GM12865 (cell line): ENCODE results near the gene GASK1A.

Experiments used
- DNase-seq: peaks from one replicate; pipeline ENCODE4 v3.0.0; 2010; ENCODE audit warnings: low read depth
- H3K4me3 ChIP-seq: 2 replicates; pipeline ENCODE4 v1.5.1; 2011; ENCODE audit warnings: mild to moderate bottlenecking, low read depth, low read length, control low read depth
- CTCF ChIP-seq: IDR thresholded peaks from 2 replicates; pipeline ENCODE4 v1.5.1; 2011; ENCODE audit warnings: low read length, control low read depth, low read depth, inconsistent platforms; ENCODE audit not compliant: insufficient read depth; ENCODE audit errors: missing control alignments

GASK1A gene

DNA sequence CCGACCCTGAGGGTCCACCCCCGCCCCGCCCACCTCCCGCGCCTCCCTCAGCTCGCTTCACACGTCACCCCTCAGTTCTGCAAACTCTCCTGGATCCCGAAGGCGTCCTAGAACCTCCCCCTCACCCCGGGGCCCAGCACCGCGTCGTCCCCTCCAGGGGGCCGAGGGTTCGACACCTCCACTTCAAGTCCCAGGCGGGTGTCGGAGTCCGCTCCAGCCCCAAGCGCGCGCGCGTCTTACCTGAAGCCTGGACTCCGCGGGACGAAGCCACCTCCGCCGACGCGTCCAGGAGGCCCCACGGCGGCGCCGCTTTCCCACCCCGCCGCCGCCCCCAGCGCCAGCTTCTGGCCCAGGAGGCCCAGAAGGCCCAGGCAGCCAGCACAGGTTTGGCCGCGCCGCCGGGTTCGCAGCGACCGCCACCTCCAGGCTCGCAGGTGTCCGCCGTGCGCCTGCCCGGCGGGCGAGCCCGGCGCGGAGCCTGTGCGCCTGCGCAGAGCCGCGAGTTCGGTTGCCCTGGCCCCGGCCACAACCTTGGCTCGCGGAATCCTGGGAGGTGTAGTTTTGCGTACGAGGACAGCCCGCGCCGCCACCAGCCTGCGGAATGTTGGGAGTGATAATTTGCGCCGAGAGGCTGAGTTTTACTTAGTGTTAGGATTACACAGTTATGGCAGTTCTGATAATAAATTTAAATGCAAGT, 126.6 kb downstream of the GASK1A start, which contains the start of gene POMGNT2:
POMGNT2 (minus strand) TSS at position 484 of the 697 bp plus-strand sequence. CDS start 24,648 bp downstream, outside the sequence.
- TF ChIP-seq CTCF, result no peak
- DNase-seq, result peak; percentile 75
- peak within 1 kb of the TSS; percentile 48 for H3K4me3 ChIP-seq

GRCh38 chr3:43106293-43106628, 127.2 kb downstream of the GASK1A start:
- no peak overlapping the region; the same call in none of the 2 replicates for H3K4me3 ChIP-seq
- no peak for DNase-seq
- no peak for TF ChIP-seq CTCF
